CD8-positive, alpha-beta memory T cell (primary cell): ENCODE measurements around the gene ZNF248. TPM values are rescaled to one million over a fixed set of nuclear protein-coding genes. Genes with fewer than 3 reads are reported as not detected.
"Not testable (repeated sequence)": the region's sequence is repeated elsewhere in the genome, so short reads cannot be mapped to it uniquely, and the experiment has no call there.

Experiments
- CTCF ChIA-PET: fragments of 350-600 bp; sonication (Branson Sonifier 250); formaldehyde crosslinking; loops from one replicate; lab custom pipeline; 2021; ENCODE audit warnings: antibody characterized with exemption; lab: Charles Lee
- POLR2A ChIA-PET: fragments of 350-600 bp; sonication (Branson Sonifier 250); formaldehyde crosslinking; loops from one replicate; lab custom pipeline; 2021; ENCODE audit warnings: antibody characterized with exemption; lab: Charles Lee
- DNase-seq, 5 donors: peaks; one replicate each; pipeline versions ENCODE4 v3.0.0 to v3.0.0-alpha.2; 2020 to 2022; ENCODE audit warnings: mixed read lengths in 1 of 5
- H3K27ac ChIP-seq: one replicate; pipeline ENCODE4 v1.7.0; 2013; ENCODE audit warnings: low read depth, mild to moderate bottlenecking, low read length, moderate library complexity
- H3K27me3 ChIP-seq: 2 replicates; pipeline ENCODE4 v1.7.0; 2013; ENCODE audit warnings: low read length, mild to moderate bottlenecking; ENCODE audit not compliant: insufficient read depth, poor library complexity, severe bottlenecking
- H3K36me3 ChIP-seq: 2 replicates; pipeline ENCODE4 v1.7.0; 2013; ENCODE audit warnings: mild to moderate bottlenecking, low read length, moderate library complexity; ENCODE audit not compliant: insufficient read depth
- H3K4me1 ChIP-seq: 2 replicates; pipeline ENCODE4 v1.7.0; 2013; ENCODE audit warnings: mild to moderate bottlenecking, low read length, moderate library complexity; ENCODE audit not compliant: insufficient read depth
- H3K4me3 ChIP-seq: 2 replicates; pipeline ENCODE4 v1.7.0; 2013; ENCODE audit warnings: mild to moderate bottlenecking, low read length
- H3K9me3 ChIP-seq: 2 replicates; pipeline ENCODE4 v1.7.0; 2013; ENCODE audit warnings: mild to moderate bottlenecking, low read length
- H3K27ac Mint-ChIP-seq, 8 donors: one replicate each; pipeline ENCODE4 v1.8.0; 2020 to 2021; ENCODE audit warnings: mixed read lengths in 8 of 8, mild to moderate bottlenecking in 6 of 8, inconsistent platforms in 3 of 8, moderate library complexity in 3 of 8
- H3K27me3 Mint-ChIP-seq, 2 donors: one replicate each; pipeline ENCODE4 v1.8.0; 2020 to 2021; ENCODE audit warnings: mixed read lengths in 2 of 2, mild to moderate bottlenecking in 1 of 2, moderate library complexity in 1 of 2
- H3K36me3 Mint-ChIP-seq, 3 donors: one replicate each; pipeline ENCODE4 v1.8.0; 2020 to 2021; ENCODE audit warnings: mixed read lengths in 3 of 3, inconsistent platforms in 1 of 3, mild to moderate bottlenecking in 1 of 3
- H3K4me1 Mint-ChIP-seq, 3 donors: one replicate each; pipeline ENCODE4 v1.8.0; 2020 to 2021; ENCODE audit warnings: mixed read lengths in 3 of 3, inconsistent platforms in 1 of 3, mild to moderate bottlenecking in 1 of 3
- H3K4me3 Mint-ChIP-seq, 7 donors: one replicate each; pipeline ENCODE4 v1.8.0; 2020 to 2021; ENCODE audit warnings: mixed read lengths in 7 of 7, mild to moderate bottlenecking in 6 of 7, moderate library complexity in 4 of 7, inconsistent platforms in 2 of 7
- H3K9me3 Mint-ChIP-seq, 5 donors: one replicate each; pipeline ENCODE4 v1.8.0; 2020 to 2022; ENCODE audit warnings: mixed read lengths in 5 of 5, mild to moderate bottlenecking in 3 of 5, moderate library complexity in 2 of 5, inconsistent platforms in 1 of 5
- polyA plus RNA-seq: library from polyadenylated mRNA; unstranded; fragments of 300-500 nt; fragmentation: Illumina TruSeq; gene quantifications from one replicate; pipeline ENCODE4 v1.2.3, GENCODE V29; 2021
- total RNA-seq, 2 experiments: library from RNA; stranded (reverse); gene quantifications; one replicate each; pipeline ENCODE4 v1.2.3, GENCODE V29; 2021

Gene ZNF248
- total and polyA plus RNA-seq, 3 experiments from 2014 or later: 5.8 to 6.8 (median 6.0) TPM

DNA sequence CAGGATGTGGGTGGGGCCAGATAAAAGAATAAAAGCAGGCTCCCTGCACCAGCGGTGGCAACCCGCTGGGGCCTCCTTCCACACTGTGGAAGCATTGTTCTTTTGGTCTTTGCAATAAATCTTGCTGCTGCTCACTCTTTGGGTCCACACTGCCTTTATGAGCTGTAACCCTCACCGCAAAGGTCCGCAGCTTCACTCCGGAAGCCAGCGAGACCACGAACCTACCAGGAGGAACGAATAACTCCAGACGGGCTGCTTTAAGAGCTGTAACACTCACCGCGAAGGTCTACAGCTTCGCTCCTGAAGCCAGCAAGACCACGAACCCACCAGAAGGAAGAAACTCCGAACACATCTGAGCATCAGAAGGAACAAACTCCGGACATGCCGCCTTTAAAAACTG lies 119.2 kb downstream of the ZNF248 start:
- H3K27ac ChIP-seq, H3K9me3 ChIP-seq, H3K27me3 ChIP-seq, H3K4me3 ChIP-seq, H3K27ac Mint-ChIP-seq, DNase-seq, POLR2A ChIA-PET, H3K4me1 ChIP-seq, H3K27me3 Mint-ChIP-seq, H3K4me1 Mint-ChIP-seq, H3K36me3 ChIP-seq, H3K4me3 Mint-ChIP-seq, CTCF ChIA-PET, H3K9me3 Mint-ChIP-seq, H3K36me3 Mint-ChIP-seq: not testable (repeated sequence)

DNA sequence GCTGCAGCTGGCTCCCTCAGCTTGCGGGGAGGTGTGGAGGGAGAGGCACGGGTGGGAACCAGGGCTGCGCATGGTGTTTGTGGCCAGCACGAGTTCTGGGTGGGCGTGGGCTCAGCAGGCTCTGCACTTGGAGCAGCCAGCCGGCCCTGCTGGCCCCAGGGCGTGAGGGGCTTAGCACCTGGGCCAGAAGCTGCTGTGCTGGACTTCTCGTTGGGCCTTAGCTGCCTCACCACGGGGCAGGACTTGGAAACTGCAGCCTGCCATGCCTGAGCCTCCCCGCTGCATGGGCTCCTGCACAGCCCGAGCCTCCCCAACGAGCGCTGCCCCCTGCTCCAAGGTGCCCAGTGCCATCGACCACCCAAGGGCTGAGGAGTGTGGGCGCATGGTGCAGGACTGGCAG lies 120.1 kb downstream of the ZNF248 start:
- no peaks in the 10 kb centered on the region for H3K36me3 ChIP-seq
- ChIA-PET POLR2A (no interaction called here), CTCF (no interaction called here)
- H3K27me3 ChIP-seq: no peaks in the 10 kb centered on the region
- no peaks in the 10 kb centered on the region for H3K4me1 Mint-ChIP-seq
- no peaks in the 10 kb centered on the region for H3K9me3 ChIP-seq
- H3K4me3 Mint-ChIP-seq: no peak overlapping the region
- H3K27me3 Mint-ChIP-seq: peaks cover 0 to 3% of the 10 kb centered on the region in 2 donors
- no peak overlapping the region for H3K27ac Mint-ChIP-seq
- H3K9me3 Mint-ChIP-seq: peaks cover 0 to 9% (median 4%) of the 10 kb centered on the region in 5 donors
- DNase-seq: no peak
- H3K4me1 ChIP-seq: no peaks in the 10 kb centered on the region
- H3K4me3 ChIP-seq: no peak overlapping the region
- H3K27ac ChIP-seq: no peak overlapping the region
- H3K36me3 Mint-ChIP-seq: no peaks in the 10 kb centered on the region

DNA sequence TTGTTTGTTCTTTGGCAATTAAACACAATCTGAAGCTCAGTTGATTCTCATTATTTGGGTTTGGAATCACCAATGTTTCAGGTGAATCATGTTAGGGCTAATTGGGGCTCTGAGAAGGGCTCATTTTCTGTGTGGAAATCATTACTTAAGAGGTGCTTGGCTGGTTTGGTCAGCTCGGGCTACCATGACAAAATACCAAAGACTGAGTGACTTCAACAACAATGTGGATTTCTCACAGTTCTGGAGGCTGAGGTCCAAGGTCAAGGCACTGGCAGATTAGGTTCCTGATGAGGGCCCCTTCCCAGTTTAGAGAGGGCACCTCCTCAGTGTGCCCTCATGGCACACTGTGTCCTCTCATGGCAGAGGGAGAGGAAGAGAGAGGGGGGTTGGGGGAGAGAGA lies 121.3 kb downstream of the ZNF248 start:
- Mint-ChIP-seq H3K27me3 (peaks cover 0 to 3% of the 10 kb centered on the region in 2 donors), H3K36me3 (no peaks in the 10 kb centered on the region), H3K4me3 (no peak overlapping the region), H3K4me1 (no peaks in the 10 kb centered on the region), H3K9me3 (peaks cover 0 to 6% (median 4%) of the 10 kb centered on the region in 5 donors), H3K27ac (no peak overlapping the region)
- Histone ChIP-seq H3K9me3 (no peaks in the 10 kb centered on the region), H3K4me1 (no peaks in the 10 kb centered on the region), H3K4me3 (no peak overlapping the region), H3K27ac (no peak overlapping the region), H3K36me3 (no peaks in the 10 kb centered on the region), H3K27me3 (no peaks in the 10 kb centered on the region)
- ChIA-PET POLR2A (no interaction called here), CTCF (no interaction called here)
- no peak for DNase-seq

DNA sequence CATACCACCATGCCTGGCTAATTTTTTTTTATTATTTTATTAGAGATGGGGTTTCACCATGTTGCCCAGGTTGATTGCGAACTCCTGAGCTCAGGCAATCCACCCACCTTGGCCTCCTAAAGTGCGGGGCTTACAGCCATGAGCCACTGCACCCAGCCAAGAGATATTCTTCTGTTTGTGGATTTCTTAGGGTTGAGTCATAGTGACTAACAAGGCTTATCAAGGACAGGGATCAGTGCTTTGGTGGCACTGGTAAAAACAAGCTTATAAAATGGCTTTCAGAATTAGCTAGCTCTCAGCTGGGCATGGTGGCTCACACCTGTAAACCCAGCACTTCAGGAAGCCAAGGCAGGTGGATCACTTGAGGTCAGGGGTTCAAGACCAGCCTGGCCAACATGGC lies 122.4 kb downstream of the ZNF248 start:
- Histone ChIP-seq H3K9me3 (no peaks in the 10 kb centered on the region), H3K36me3 (no peaks in the 10 kb centered on the region), H3K27ac (no peak overlapping the region), H3K27me3 (no peaks in the 10 kb centered on the region), H3K4me3 (no peak overlapping the region), H3K4me1 (no peaks in the 10 kb centered on the region)
- ChIA-PET CTCF (no interaction called here), POLR2A (interaction anchor here (0.6 kb wide), 1 partner anchor 31 kb away, joined by 3 read pairs; no protein-coding TSS in a partner anchor)
- no peak overlapping the region for H3K27ac Mint-ChIP-seq
- H3K4me3 Mint-ChIP-seq: no peak overlapping the region
- peaks cover under 1 to 6% (median 4%) of the 10 kb centered on the region in 5 donors for H3K9me3 Mint-ChIP-seq
- no peak for DNase-seq
- peaks cover 0 to 3% of the 10 kb centered on the region in 2 donors for H3K27me3 Mint-ChIP-seq
- no peaks in the 10 kb centered on the region for H3K36me3 Mint-ChIP-seq
- H3K4me1 Mint-ChIP-seq: no peaks in the 10 kb centered on the region

Other genes with a start within 250 kb of the ZNF248 start
- gene ZNF25, start 119.0 kb upstream of the ZNF248 start, total RNA-seq: 1 to 10 TPM; 4.6 to 5.9 TPM
- gene ZNF25, start 119.0 kb upstream of the ZNF248 start, polyA plus RNA-seq: 6.2 TPM
- gene ZNF33A, start 153.1 kb upstream of the ZNF248 start, total RNA-seq: 10 to 100 TPM; 22.9 to 25.7 TPM
- 24.1 TPM for gene ZNF33A, start 153.1 kb upstream of the ZNF248 start, polyA plus RNA-seq
- gene ZNF37A, start 236.7 kb upstream of the ZNF248 start, total RNA-seq: 10 to 100 TPM; 19.0 to 19.6 TPM
- gene ZNF37A, start 236.7 kb upstream of the ZNF248 start, polyA plus RNA-seq: 7.2 TPM